T-helper 1 cell (primary cell): ENCODE data around the gene NNT.
"Not testable (repeated sequence)": the region's sequence is repeated elsewhere in the genome, so short reads cannot be mapped to it uniquely, and the experiment has no call there.

Source experiments
- DNase-seq, 5 donors: peaks; one replicate each; pipeline ENCODE4 v3.0.0-alpha.2; 2012 to 2020

The NNT gene

GRCh38 chr5:43729846-43730478 lies 127.0 kb downstream of the NNT start:
- DNase-seq = peak in 1 of 5 donors; percentile 5

GRCh38 chr5:43730832-43731342 lies 127.9 kb downstream of the NNT start:
- DNase-seq = no peak

GRCh38 chr5:43731573-43731972 lies 128.6 kb downstream of the NNT start:
- DNase-seq = no peak

- DNase-seq = not testable (repeated sequence)
Observed at GRCh38 chr5:43745923-43746548, 143.1 kb downstream of the NNT start.

GRCh38 chr5:43750809-43751208 lies 147.8 kb downstream of the NNT start:
- no peak for DNase-seq

- DNase-seq = no peak
Observed at GRCh38 chr5:43753069-43753468, 150.1 kb downstream of the NNT start.
